ENCODE results near the gene VARS2. TPM values are rescaled to one million over a fixed set of nuclear protein-coding genes. Genes with fewer than 3 reads are reported as not detected.
"Not testable (repeated sequence)": the region's sequence is repeated elsewhere in the genome, so short reads cannot be mapped to it uniquely, and the experiment has no call there.

VARS2 gene
- total RNA-seq, 1 experiment from 2014 or later, result 24.6 TPM

DNA sequence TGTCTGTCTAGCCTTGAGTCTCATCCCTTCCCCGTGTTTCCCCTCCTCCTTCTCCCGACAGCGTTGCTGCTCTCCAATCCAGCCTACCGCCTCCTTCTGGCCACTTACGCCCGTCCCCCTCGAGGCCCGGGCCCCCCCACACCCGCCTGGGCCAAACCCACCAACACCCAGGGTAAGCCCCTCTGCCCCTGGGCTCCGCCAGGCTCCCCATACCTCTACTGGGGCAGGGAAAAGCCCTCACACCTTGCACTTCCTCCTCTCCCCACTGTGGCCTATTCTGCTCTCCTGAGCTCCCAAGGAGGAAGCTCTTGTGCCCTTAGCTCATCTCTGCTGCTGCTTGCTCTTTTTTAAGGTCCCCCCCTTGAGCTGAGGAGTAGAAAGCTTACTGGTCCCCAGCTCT is 18.7 kb upstream of the VARS2 start:
- DNase-seq (ENCODE audit: extremely low read depth, low read depth), result no peak

- DNase-seq (ENCODE audit: extremely low read depth, low read depth), result no peak
These were observed 17.5 kb upstream of the VARS2 start for GRCh38 chr6:30896541-30896940.

GRCh38 chr6:30897882-30898281 is 16.2 kb upstream of the VARS2 start:
- DNase-seq (ENCODE audit: extremely low read depth, low read depth), result no peak

GRCh38 chr6:30898750-30899360 is 15.2 kb upstream of the VARS2 start:
- DNase-seq (ENCODE audit: extremely low read depth, low read depth), result no peak

DNA sequence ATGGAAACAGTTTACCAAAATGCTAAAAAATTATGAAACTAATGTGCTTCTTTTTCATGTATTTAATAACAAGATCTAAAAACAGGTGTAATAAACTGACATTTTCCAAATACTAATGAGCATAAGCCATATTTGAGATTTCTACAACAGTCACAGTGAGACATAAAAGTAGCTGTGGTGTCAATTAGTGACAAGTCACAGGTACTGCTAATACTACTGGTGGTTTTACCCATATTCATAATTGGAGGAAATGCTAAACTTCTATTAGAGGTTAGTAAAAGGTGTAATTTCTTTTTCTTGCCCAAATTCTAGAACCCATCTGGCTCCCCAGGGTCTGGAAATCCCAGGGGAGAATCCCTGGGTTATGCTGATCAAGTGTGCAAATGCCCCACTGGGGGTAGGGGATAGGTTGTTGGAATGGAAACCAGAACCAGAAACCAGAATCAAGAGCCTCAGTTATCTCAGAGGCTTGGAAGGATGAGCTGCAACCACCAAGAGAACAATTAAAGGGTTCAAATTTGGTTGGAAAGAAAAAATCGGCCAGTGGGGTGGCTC is 13.1 kb upstream of the VARS2 start:
- DNase-seq (ENCODE audit: extremely low read depth, low read depth), result no peak

- DNase-seq (ENCODE audit: extremely low read depth, low read depth), result no peak
These were observed 12.6 kb upstream of the VARS2 start for GRCh38 chr6:30901436-30901835.

DNA sequence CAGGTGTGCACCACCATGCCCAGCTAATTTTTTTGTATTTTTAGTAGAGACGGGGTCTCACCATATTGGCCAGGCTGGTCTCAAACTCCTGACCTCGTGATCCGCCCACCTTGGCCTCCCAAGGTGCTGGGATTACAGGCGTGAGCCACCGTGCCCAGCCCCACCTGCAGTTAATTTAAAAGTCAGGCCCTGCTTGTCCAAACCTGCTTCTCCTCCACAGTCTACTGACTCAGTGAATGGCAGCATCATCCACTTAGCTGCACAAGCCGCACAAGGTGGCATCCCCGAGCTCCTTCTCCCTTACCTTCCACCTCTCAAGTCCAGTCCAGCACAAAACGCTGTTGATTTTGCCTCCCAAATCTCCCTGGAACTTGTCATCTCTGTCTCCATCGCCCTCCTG is 11.8 kb upstream of the VARS2 start:
- DNase-seq (ENCODE audit: extremely low read depth, low read depth), result not testable (repeated sequence)

- no peak for DNase-seq (ENCODE audit: extremely low read depth, low read depth)
These were observed 11.3 kb upstream of the VARS2 start for GRCh38 chr6:30902709-30903108.

DNA sequence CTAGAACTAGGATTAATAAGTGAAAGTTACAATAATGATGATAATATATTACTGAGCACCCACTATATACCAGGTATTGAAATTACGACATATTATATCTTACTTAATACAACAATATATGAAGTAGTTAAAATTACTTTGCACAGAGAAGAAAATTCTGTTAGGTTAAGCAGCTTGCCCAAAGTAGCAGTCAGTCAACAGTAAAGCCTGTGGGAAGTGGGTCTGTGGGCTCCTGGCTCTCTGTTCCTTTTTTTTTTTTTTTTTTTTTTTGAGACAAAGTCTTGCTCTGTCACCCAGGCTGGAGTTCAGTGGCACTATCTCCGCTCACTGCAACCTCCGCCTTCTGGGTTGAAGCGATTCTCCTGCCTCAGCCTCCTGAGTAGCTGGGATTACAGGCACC is 10.8 kb upstream of the VARS2 start:
- no peak for DNase-seq (ENCODE audit: extremely low read depth, low read depth)

DNA sequence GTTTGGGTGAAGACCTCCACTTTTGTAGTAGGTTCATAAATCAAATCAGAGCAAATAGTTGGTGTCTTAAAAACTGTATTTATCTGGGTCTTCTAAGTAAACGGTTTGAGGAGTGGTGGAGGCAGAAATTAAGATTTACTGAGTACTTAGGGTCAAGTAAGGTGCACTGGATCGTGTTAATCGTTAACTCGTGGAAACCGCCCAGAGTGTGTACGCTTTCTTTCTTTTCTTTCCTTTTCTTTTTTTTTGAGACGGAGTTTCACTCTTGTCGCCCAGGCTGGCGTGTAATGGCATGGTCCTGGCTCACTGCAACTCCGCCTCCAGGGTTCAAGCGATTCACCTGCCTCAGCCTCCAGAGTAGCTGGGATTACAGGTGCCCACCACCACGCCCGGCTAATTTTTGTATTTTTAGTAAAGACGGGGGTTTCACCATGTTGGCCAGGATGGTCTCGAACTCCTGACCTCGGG is 6.7 kb upstream of the VARS2 start:
- not testable (repeated sequence) for DNase-seq (ENCODE audit: extremely low read depth, low read depth)

- DNase-seq (ENCODE audit: extremely low read depth, low read depth), result peak; percentile 98
These were observed 6.1 kb upstream of the VARS2 start, which contains the start of gene GTF2H4 for GRCh38 chr6:30907758-30908591. TSS of gene GTF2H4 (plus strand) at chr6:30908207.

DNA sequence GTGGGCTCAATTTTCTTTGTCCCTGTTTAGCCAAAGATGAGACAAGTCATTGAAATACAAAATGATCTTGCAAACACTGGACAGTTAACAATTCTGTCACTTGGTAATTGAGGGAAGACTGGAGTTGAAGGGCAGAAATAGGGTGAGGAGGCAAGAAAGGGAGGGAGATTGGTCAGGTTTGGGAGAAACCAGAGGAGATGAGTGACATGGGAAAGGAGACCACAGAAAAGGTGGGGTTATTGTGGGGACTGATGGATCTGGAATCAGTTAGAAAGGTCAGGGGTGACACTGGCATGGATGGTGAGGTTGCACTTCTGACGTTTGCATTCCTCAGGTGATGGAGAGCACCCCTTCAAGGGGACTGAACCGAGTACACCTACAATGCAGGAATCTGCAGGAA is 5.3 kb upstream of the VARS2 start:
- no peak for DNase-seq (ENCODE audit: extremely low read depth, low read depth)

DNA sequence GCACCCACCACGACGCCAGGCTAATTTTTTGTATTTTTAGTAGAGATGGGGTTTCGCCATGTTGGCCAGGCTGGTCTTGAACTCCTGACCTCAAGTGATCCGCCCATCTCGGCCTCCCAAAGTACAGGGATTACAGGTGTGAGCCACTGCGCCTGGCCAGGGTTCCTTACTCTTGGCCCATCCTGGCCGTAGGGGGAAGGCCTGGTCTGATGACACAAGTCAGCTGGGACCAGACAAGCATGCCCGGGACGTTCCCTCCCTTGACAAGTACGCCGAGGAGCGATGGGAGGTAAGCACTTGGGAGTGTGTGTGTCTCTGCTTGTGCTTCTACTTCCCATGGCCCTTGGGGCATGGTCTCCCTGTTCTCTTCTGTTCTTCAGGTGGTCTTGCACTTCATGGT is 3.6 kb upstream of the VARS2 start:
- DNase-seq (ENCODE audit: extremely low read depth, low read depth), result not testable (repeated sequence)

- DNase-seq (ENCODE audit: extremely low read depth, low read depth), result no peak
These were observed 1.1 kb upstream of the VARS2 start for GRCh38 chr6:30912746-30913520.

- DNase-seq (ENCODE audit: extremely low read depth, low read depth), result no peak
These were observed 340 bp upstream of the VARS2 start for GRCh38 chr6:30913721-30914075.

- no peak for DNase-seq (ENCODE audit: extremely low read depth, low read depth)
These were observed 984 bp downstream of the VARS2 start for GRCh38 chr6:30914854-30915590.

DNA sequence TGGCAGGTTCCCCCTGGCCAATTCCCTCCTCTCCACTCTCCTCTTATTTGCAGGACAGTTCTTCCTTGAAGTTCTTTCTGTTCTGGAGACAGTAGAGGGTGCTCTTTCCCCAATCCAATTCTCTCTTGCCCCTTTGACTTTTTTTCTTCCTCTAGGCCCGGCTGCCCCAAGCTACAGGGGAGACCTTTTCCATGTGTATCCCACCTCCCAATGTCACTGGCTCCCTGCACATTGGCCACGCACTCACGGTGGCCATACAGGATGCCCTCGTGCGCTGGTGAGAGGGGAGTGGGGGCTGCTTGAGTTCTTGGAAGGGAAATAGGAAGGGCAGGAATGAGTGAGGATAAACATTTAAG is 1.5 kb downstream of the VARS2 start:
- peak; percentile 66 for DNase-seq (ENCODE audit: extremely low read depth, low read depth)

GRCh38 chr6:30917041-30917440 is 3.0 kb downstream of the VARS2 start:
- DNase-seq (ENCODE audit: extremely low read depth, low read depth), result no peak

DNA sequence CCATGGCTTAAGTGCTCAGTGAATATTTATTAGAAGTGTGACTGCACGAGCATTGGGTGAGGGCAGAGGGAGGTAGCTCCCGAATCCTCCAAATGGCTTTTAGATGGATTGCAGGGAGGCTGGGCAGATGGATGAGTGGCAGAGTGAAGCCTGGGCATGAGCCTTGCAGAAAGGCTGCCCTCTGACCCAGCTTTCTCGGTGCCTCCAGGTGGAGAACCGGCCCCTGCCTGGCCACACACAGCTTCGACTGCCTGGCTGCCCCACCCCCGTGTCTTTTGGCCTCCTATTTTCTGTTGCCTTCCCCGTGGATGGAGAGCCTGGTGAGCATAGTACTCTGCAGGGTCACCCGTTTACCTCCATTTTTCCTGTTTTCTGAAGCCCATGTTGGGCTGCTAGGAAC is 3.4 kb downstream of the VARS2 start:
- no peak for DNase-seq (ENCODE audit: extremely low read depth, low read depth)

GRCh38 chr6:30918670-30919069 is 4.6 kb downstream of the VARS2 start:
- no peak for DNase-seq (ENCODE audit: extremely low read depth, low read depth)

- DNase-seq (ENCODE audit: extremely low read depth, low read depth), result no peak
These were observed 8.4 kb downstream of the VARS2 start for GRCh38 chr6:30922447-30922852.

Measured in NCI-H460 (cell line).